Measurements from ENCODE around the gene GPLD1.

GRCh38 chr6:24448396-24448795 is 41.0 kb downstream of the GPLD1 start:
- TF ChIP-seq CTCF (conservative IDR thresholded peaks at IDR 0.05) (no peak), ZFX (IDR thresholded peaks at IDR 0.05) (no peak)
